Stimulated activated CD4-positive, alpha-beta T cell treated with anti-CD3 and anti-CD28 coated beads, Interleukin-2, amount 100 ng/mL, for 48 hours (primary cell): ENCODE results near the gene AGAP2.

Experiments
- DNase-seq, 2 donors: peaks; one replicate each; pipeline ENCODE4 v3.0.0-alpha.2; 2020

The AGAP2 gene

GRCh38 chr12:57767305-57767698 lies 28.8 kb upstream of the AGAP2 start:
- DNase-seq, result no peak

DNA sequence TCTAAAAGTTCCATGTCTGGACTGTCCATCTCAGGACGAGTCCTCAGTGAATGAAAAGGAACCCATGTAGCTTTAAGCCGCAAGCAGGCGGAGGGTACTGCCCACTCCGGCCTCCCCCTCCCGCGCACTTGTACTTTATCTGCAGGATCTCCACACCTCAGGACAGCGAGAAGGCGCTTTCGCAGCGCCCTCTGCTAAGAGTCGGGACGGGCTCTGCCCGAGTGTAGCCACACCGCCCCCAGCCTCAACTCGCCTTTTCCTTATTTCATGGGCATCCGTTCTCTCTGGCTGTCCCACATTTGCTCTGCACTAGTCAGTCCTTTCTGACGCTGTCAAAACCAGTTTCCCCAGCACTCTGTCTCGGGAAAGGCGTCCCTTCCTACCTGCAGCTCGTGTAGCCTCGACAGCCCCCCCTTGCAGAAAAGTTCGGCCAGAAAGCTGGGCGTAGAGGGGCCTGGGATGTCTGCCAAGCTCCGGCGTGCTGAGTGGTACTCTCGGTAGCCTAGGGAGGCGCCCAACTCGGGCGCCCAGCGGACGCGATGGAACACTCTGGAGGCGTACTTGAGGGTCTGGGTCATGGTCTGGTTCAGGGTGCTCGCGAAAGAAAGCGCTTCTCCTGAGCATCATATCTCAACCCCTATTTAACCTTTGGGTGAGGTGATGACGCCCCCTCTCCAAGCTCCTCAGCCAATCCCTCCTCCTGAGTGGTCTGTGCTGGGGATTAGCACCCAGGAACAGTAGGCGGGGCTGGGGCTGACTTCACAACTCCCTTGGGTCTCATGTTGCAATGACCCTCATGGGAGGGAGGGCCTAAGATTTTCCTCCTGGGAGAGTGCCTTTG lies 28.1 kb upstream of the AGAP2 start, which contains the start of gene CYP27B1:
Gene CYP27B1 (minus strand): TSS at position 615 of the 841 bp plus-strand sequence. CDS start 37 bp downstream, at position 578.
- peak in 1 of 2 donors; percentile 5 for DNase-seq

- DNase-seq, result peak in 1 of 2 donors; percentile 5
Observed at GRCh38 chr12:57765698-57766463, 27.3 kb upstream of the AGAP2 start.

- DNase-seq, result peak in 1 of 2 donors; percentile 53
Observed at GRCh38 chr12:57765003-57765697, 26.6 kb upstream of the AGAP2 start.

- peak in 1 of 2 donors; percentile 23 for DNase-seq
Observed at GRCh38 chr12:57764662-57765002, 26.1 kb upstream of the AGAP2 start.

GRCh38 chr12:57763881-57764661 lies 25.5 kb upstream of the AGAP2 start:
- no peak for DNase-seq

DNA sequence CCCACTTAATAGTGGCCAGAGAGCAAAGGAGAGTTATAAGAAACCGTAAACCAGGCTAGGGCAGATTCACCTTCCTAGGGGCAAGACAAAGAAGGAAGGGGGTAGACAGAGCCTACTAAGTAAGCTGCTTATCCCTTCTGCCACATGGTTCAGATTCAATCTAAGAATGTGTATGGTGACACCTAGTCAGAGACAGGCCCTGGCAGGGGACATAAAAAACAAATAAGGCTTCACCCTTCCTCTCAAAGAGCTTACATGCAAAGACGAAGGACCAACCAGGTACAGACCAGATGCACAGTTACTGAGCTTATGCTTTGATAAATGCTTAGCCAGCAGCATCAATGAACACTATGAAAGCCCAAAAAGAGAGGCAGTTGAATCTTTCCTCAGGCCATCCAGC lies 23.9 kb upstream of the AGAP2 start:
- no peak for DNase-seq

DNA sequence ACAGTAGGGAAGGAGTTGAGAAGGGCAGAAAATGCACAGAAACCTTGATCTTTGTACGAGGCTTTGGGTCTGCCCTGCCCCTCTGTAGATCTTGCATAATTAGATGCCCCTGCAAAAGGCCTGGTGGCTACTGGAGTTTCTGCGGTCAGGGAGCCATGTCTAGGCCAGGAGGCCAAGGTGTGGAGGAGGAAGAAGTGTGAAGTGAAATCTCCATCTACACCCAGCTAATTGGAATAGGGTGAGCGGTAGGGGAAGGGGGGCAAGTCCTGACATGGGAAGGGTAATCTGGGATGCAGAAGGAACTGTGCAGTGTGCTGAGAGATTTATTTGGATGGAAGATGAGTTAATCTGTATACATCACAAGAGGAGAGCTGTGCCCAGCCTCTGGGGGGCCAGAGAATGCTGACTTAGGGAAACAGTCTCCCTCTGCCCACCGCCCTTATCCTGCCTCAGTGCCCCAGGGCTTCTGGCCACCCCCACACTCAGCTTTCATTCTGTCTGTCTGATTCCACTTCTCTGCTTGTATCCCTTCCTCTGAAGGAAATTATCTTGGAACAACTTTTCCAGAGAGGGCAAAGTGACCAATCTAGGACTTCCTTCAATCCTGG lies 23.0 kb upstream of the AGAP2 start:
- no peak for DNase-seq

DNA sequence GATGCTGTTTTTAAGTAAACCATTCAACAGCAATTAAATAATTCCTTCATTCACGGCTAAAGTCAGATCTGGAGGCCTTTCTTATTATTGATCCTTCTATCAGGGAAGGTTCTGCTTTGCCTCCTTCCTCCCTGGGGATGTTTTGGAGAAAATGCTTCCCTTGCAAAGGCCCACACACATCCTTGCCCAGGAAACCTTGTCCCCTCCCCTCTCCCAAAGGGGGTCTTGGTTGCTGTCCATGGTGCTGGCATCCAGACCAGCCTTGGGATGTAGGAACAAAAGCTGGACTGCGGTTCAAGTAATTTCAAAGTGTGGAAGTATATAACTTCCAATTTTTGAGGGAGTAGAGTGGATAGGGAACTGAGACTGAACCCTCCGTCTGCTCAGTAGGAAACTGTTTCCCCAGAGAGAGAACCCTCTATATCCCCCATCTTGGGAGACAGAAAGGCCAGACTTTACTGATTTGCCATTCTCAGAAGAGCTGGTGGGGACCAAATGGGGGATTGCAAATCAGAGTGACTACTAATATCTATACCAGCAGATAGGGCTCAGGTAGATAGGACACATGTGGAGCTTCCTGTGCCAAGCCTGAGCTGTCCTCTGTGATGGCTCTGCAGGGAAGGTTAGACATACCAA lies 21.9 kb upstream of the AGAP2 start:
- DNase-seq, result no peak

DNA sequence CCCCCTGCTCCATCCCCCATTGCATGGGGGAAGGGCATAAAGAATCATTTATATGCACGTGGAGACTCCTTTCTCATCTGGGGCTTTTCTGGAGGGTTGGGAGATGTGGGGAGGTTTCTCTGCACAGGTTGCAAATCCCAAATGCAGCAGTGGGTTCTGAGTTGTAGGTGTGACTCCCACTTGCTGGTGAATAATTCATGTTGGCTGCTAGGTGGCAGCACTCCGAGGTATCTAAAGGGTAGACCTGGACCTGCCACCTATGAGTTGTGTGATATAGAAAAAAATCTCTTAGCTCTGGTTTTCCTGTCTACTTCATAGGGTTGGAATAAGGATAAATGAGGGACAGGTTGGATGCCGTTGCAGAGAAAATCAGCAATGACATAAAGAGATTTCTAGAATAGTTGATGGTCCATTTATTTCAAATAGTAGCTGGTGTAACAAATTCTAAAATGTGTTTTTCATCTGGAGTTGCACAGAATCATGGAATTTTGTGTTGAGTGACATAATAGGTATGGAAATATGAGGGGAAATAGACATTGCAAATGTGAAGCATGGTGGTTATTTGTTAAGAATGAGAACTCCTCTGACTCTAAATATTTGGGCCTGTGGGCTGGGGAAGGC lies 20.9 kb upstream of the AGAP2 start:
- peak in 1 of 2 donors; percentile 23 for DNase-seq

DNA sequence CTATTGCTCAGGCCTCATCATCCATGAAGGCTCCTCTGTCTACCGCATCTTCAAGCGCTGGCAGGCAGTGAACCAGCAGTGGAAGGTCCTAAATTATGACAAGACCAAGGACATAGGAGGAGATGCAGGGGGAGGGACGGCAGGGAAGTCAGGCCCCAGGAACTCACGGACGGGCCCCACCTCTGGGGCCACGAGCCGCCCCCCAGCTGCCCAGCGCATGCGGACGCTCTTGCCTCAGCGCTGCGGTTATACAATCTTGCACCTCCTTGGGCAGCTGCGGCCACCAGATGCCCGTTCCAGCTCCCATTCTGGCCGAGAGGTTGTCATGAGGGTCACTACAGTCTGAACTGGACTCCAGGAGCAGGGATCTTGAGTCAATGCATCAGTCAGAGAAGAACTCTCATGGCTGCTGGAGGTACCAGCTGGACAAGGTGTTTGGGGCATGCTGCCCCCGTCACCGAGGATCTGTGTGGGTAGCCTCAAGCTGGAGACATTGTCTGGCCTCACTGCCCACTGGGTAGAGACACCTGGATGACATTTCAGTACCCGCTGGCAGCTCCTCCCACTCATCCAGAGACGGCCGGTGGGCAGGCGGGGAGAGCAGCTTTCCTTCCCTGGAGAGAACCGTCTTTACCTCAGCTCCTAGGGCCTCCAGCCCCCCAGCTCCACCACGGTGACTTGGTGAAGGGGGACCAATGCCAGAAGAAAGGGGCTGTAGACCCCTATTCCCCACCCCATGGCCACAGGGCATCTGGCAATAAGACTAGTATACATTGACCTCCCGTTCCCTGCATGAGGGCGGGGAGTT lies 20.2 kb upstream of the AGAP2 start:
- no peak for DNase-seq

DNA sequence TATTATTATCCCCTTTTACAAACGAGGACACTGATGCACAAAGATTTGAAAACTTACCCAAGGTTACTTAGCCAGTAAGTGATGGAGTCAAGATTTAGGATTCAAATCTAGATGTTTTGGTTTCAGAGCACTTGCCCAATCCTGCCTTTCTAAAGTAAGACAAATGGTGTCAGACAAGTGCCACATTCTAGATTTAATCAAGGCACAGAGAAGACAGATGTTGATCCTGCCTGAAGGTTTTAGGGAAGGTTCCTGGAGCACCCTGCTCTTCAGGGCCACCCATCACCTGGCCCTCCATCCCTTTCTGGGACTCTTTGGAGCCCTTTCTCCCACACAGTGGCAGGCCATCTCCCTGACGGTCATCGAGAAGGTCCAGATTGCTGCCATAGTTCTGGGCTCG lies 19.2 kb upstream of the AGAP2 start:
- no peak for DNase-seq

DNA sequence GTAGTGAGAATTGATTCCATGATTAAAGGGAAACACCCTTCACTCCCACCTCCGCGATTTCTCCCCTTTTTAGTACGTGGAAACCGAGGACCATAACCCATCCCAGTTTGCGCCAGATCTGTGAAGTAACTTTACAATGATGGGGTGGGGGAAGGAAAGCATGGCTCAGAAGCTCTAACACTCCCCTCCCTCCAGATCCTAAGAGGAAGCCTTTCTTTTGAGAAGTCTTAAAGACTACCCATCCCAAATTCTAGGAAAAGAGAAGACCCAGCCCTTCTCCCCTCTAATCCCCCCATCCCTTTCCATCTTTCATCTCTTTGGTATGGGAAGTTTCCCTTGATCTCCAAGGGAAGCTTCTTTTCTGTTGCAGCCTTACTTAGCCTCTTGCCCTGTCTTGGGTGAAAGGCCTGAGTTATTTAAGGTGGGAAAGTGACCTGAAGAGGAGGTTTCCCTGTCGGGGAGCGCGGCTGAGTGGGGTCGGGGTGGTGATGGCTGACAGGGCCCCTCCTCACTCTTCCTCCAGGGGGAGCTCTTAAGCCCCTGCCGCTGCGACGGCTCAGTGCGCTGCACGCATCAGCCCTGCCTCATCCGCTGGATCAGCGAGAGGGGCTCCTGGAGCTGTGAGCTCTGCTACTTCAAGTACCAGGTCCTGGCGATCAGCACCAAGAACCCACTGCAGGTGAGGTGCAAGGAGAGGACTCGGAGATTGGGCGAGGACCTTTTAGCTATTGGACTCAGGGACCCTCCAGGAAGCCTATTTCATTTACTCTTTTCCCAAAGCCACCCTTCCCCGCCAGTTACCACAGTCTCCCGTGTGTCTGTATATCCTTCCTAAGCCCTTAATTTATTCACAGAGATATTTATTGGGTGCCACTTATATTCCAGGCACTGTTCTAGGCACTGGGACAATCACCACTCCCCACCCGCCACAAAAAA lies 18.1 kb upstream of the AGAP2 start:
- DNase-seq, result peak; percentile 66 to 74

- peak in 1 of 2 donors; percentile 18 for DNase-seq
Observed at GRCh38 chr12:57755454-57756372, 17.2 kb upstream of the AGAP2 start.

GRCh38 chr12:57755194-57755453 lies 16.6 kb upstream of the AGAP2 start:
- no peak for DNase-seq

DNA sequence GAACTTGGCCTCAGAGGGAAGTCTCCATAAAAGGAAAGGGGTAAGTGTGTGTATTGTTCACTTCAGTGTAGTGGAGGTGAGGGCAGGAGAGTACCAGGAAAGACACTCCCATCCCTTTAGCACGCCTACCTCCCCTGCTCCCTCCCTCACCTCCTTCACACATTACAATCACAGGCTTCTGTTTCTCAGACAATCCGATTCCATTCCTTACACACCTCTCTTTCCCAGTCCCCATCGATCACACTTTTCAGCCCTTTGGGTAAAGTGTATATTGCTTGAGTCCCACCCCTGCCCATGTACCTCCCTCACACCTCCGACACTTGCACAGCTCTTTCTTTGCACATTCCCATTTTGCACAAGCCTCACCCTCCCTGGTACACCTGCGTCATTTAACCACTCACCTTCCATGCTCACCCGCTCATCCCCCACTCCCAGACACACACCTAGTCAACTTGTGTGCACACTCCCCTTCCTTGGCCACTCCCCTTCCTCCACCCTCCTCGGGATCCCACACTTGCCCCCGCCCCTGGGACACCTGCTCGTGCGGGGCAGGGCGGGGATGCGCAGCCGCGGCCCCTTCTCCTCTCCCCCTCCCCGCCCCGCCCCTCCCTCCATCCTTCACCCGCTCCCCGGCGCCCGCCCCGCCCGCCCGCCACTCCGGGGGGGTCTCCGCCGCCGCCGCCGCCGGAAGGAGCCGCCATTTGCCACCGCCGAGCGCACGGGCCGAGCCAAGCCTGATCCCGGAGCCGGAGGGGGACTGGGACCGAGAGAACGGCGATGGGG lies 16.1 kb upstream of the AGAP2 start, which contains the start of gene MARCHF9:
Gene MARCHF9 (plus strand): TSS at position 693 of the 783 bp plus-strand sequence. CDS start 426 bp downstream, outside the sequence.
- peak; percentile 75 to 76 for DNase-seq

DNA sequence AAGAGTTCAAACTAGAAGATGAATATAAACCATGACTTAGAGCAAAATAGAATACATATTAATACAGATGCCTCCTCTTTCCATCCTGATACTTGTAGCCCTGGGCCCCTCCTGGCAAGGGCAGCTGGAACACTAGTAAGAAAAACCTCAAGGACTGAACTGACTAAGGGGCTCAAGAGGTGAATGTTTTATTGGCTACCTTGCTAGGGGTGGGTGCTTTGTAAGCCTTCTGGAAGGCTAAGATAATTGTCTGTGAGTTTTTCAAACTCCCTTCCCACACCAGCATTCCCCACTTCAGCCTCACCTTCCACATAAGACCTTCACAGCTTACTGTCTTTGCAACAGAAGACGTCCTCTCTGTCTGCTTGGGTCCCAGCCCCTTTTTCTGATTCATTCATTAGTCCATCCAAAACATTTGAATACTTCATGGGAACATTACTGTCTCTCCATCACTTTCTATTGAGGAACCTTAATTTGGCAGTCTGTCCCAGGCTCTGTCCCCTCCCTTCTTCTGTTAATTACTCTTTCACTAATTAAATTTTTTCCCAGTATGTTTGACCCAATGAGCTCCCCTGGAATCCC lies 15.3 kb upstream of the AGAP2 start:
- no peak for DNase-seq
